ENCODE measurements around the gene BATF. TPM values are rescaled to one million over a fixed set of nuclear protein-coding genes. Genes with fewer than 3 reads are reported as not detected.
"Not testable (repeated sequence)": the region's sequence is repeated elsewhere in the genome, so short reads cannot be mapped to it uniquely, and the experiment has no call there.

BATF gene
- total RNA-seq = 0.94 TPM in 1 of 2 replicates, not detected in the other

- H3K4me3 ChIP-seq (ENCODE audit: low read depth, low read length) = no peak within 1 kb of the TSS
- DNase-seq (ENCODE audit: low read depth) = no peak
- TF ChIP-seq CTCF (conservative IDR thresholded peaks at IDR 0.05; ENCODE audit: low read depth, low read length) = no peak
Observed at GRCh38 chr14:75522224-75522982, at the start of gene BATF. Gene BATF (plus strand): TSS chr14:75522469. CDS start chr14:75522683, 214 bp downstream.

GRCh38 chr14:75474127-75474526, 48.1 kb upstream of the BATF start:
- not testable (repeated sequence) for DNase-seq (ENCODE audit: low read depth); H3K4me3 ChIP-seq (ENCODE audit: low read depth, low read length)

GRCh38 chr14:75476274-75476995, 45.8 kb upstream of the BATF start:
- TF ChIP-seq CTCF (conservative IDR thresholded peaks at IDR 0.05; ENCODE audit: low read depth, low read length) = no peak
- no peak overlapping the region for H3K4me3 ChIP-seq (ENCODE audit: low read depth, low read length)
- no peak for DNase-seq (ENCODE audit: low read depth)

- no peak for TF ChIP-seq CTCF (conservative IDR thresholded peaks at IDR 0.05; ENCODE audit: low read depth, low read length)
- no peak overlapping the region for H3K4me3 ChIP-seq (ENCODE audit: low read depth, low read length)
- no peak for DNase-seq (ENCODE audit: low read depth)
Observed at GRCh38 chr14:75477881-75478280, 44.4 kb upstream of the BATF start.

GRCh38 chr14:75479770-75480600, 42.3 kb upstream of the BATF start:
- DNase-seq (ENCODE audit: low read depth) = no peak
- H3K4me3 ChIP-seq (ENCODE audit: low read depth, low read length) = no peak overlapping the region
- TF ChIP-seq CTCF (conservative IDR thresholded peaks at IDR 0.05; ENCODE audit: low read depth, low read length) = no peak

- no peak for DNase-seq (ENCODE audit: low read depth)
- no peak overlapping the region for H3K4me3 ChIP-seq (ENCODE audit: low read depth, low read length)
- TF ChIP-seq CTCF (conservative IDR thresholded peaks at IDR 0.05; ENCODE audit: low read depth, low read length) = no peak
Observed at GRCh38 chr14:75482366-75482765, 39.9 kb upstream of the BATF start.

Measured in epithelial cell of proximal tubule (primary cell).